Muscle of back (tissue), 11 donors: ENCODE measurements around the gene RNASE9. TPM values are rescaled to one million over a fixed set of nuclear protein-coding genes. Genes with fewer than 3 reads are reported as not detected.
"Not testable (repeated sequence)": the region's sequence is repeated elsewhere in the genome, so short reads cannot be mapped to it uniquely, and the experiment has no call there.

Experiments
- DNase-seq, 3 donors: peaks; one replicate each; pipeline versions ENCODE4 v3.0.0 to v3.0.0-alpha.2; 2013
- polyA plus RNA-seq, 10 donors: library from polyadenylated mRNA; unstranded; fragments of 120-200 nt; gene quantifications; one replicate each; pipeline ENCODE4 v1.2.1, GENCODE V29; 2013; ENCODE audit not compliant: insufficient read length in 10 of 10

RNASE9 gene
- polyA plus RNA-seq, 10 donors, result not detected

DNA sequence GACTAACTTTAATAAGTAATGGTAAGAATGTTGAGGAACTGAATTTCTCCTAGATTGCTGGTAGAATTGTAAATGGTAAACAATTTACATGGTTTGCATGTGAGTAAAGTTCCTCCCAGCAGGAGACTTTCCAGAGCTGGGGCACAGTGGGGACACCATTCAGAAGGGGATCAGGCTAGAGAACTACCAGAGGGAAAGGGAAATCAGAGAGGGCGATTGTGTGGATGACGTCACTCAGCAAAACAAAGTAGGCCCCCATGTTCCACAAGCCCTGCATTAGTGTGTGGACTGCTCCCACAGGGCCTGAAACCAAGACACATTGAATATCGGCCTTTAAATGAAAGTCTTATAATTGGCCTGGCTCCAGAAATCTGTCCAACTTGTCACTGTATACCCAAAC is 17.5 kb upstream of the RNASE9 start:
- DNase-seq, result no peak

DNA sequence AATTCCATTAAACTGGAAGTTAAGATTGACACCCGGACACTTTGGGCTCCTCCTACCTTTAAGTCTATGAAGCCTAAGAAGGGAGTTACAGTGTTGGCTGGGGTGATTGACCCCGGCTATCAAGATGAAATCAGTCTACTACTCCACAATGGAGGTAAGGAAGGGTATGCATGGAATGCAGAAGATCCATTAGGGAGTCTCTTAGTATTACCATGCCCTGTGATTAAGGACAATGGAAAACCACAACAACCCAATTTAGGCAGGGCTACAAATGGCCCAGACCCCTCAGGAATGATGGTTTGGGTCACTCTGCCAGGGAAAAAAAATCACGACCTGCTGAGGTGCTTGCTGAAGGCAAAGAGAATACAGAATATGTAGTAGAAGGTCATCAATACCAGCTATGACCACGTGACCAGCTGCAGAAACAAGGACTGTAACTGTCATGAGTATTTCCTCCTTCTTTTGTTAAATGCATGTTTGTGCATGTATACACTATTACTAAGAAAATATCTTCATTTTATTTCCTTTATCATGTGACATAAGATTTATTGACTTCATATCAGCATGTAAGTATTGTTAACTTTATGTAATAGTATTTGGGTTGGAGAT is 11.6 kb upstream of the RNASE9 start:
- not testable (repeated sequence) for DNase-seq

DNA sequence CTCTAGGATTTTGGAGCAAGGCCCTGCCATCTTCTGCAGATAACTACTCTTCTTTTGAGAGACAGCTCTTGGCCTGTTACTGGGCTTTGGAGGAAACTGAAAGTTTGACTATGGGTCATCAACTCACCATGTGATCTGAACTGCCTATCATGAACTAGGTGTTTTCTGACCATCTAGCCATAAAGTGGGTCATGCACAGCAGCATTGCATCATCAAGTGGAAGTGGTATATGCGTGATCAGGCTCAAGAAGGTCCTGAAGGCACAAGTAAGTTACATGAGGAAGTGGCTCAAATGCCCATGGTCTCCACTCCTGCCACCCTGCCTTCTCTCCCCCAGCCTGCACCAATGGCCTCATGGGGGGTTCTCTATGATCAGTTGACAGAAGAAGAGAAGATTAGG is 9.9 kb upstream of the RNASE9 start:
- DNase-seq, result not testable (repeated sequence)

DNA sequence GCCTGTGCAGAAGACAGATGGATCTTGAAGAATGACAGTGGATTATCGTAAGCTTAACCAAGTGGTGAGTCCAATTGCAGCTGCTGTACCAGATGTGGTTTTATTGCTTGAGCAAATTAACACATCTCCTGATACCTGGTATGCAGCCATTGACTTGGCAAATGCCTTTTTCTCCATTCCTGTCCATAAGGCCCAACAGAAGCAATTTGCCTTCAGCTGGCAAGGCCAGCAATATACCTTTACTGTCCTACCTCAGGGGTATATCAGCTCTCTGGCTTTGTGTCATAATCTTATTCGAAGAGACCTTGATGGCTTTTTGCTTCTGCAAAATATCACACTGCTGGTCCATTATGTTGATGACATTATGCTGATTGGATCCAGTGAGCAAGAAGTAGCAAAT is 9.0 kb upstream of the RNASE9 start:
- DNase-seq, result not testable (repeated sequence)

DNA sequence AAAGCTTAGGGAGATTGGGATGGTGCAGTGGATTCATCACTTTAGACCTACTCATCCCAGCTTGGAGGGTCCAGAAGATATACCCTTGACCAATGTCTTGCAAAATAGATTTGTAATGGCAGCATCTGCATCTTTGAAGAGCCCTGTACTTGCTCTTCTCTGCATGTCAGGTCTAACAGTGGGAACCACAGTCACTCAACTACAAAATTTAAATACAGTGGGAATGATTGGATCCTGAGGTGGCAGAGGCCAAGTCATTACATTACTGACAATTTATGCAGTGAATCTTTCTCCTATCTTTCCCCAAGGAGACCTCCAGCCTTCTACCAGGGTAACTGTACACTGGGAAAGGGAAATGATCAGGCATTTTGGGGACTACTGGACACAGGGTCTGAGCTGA is 8.2 kb upstream of the RNASE9 start:
- no peak for DNase-seq

DNA sequence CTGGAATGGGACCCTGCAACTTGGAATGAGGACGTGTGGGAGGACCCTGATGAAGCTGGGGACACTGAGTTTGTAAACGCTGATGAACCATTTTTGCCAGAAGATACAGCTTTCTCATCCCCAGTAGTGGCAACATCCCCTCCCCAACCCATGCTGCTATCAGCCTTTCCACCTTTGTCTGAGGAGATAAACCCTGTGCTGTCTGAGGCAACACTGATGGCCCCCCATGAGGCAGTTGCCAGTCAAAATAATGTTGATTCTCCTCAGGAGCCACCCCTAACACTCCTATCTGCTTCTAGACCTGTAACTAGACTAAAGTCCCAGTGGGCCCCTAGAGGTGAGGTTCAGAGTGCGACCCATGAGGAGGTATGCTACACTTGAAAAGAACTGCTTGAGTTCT is 7.5 kb upstream of the RNASE9 start:
- no peak for DNase-seq

DNA sequence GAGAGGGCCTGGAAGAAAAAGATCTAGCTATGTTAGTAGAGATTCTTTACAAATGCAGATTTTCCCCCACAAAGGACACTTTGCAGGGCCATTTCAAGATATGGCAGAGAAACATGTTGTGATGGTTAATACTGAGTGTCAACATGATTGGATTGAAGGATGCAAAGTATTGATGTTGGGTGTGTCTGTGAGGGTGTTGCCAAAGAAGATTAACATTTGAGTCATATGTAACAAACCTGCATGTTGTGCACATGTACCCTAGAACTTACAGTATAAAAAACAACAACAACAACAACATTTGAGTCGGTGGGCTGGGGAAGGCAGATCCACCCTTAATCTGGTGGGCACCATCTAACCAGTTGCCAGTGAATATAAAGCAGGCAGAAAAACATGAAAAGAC is 6.4 kb upstream of the RNASE9 start:
- DNase-seq, result not testable (repeated sequence)

DNA sequence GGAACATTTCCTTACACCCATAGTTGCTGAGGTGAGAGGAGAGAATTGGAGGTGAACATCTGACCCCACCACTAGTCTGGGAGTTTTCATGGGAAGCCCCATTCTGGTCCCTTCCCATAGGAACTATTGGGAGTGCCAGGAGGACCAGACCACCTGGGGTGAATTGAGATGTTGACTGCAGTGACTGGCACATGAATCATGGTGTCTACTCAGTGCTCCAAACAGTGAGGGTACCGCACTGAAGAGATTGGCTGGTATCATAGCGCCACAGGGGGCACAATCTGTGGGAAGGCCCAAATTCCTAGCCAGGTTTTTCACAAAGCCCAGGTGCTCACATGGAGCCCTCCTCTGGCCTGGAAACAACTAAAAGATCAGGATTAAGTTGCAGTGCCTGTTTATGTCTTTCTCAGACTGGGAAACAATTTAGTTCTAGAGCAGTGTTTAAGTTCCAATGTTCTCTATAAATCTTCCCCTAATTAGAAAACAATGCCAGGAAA is 3.7 kb upstream of the RNASE9 start:
- DNase-seq, result no peak

DNA sequence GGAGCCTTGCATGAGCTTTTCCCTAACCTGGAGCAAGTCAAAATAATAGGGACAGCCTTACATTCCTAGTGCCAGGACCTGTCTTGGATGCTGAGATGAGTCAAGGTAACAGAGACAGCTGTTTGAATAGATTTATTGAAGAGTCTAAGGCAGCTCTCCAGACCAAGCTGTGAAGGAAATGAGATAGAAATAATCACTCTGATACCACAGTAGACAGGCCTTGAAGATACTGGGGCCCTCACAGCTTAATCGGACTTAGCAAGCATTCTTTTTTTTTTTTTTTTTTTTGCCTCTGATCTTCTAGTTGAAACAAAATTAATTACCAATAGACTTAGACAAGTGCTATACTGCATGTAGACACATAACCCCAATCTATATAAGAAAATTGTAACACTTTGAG is 3.1 kb upstream of the RNASE9 start:
- no peak for DNase-seq

DNA sequence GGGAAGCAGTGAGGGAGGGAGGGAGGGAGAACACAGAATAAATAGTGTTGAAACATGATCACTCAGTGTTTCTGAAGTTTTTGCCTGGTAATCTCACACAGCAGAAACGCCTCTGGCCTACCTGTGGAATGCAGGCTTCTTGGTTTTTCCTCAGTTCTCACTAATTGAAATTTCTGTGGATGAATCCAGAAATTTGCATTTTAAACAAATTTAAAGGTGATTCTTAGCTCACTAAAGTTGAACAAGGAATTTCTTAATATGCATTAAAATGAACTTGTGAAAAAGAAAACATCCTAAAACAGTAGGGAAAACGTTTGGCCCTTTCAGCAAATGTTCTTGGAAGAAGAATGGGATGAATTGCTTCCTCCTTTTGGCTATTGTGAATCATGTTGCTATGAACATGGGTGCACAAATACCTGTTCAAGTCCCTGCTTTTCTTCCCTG is 1.4 kb downstream of the RNASE9 start:
- no peak for DNase-seq

DNA sequence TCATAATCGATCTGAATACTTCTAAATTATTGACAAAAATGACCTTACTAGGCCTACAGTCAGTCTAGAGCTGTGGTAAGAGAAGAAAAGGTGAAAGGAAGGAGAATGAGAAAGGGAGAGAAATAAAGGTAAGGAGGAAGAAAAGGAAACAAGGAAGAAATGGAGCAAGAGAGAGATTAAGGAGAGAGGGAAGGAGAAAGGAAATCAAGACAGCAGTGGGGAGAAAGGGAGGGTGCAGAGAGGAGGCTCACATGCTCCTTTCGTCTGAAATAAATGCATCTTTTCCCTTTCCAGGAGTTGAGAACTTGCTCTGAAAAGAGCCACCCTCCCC is 3.7 kb downstream of the RNASE9 start:
- DNase-seq, result no peak

DNA sequence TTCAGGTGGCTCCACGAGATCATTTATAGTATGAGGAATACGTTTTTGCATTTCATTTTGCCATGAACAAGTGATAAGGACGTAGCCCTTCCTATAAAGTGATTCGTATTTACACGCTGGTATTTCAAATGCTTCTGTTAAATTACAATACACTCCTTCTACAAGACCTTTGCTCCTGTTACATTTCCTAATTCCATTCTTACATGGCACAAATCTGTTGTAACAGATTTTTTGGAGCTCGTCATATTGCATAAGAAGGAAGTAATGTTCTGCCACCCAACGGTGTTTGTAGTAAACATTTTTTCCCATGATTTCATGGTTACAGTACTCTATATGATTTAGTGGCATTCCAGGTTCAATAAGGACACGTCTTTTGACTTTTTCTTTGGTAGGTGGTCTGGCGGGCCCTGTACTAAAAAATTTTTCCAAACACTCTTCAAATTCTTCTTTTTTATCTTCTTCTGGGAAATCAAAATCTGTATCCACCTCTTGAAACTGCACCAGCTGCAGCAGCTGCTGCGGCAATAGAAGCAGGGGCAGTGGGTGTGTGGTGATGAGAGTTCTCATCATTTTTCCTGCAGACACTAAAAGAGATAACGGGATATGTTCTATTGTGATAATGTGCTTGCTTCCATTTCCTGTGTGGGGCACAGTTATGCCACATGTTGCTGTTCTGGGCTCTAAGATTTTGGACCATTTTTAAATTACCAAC is 4.2 kb downstream of the RNASE9 start:
- no peak for DNase-seq

DNA sequence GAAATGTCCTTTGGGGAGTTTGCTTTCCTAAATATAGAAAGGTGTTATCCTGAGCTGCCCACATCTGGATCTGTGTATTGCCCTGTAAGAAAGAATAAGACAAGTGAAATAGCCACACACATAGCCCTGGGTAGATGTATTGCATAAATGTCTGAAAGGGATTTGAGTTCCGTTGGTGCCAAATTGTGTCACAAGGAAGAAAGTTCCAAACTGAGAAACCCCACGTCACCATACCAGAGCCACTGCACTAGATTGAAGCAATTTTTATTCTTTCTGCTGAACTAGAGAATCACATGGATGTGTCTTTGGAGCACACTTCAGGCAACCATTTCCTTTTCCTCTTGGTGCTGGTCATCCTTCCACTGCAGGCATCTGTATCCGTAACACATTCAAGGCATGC is 5.0 kb downstream of the RNASE9 start:
- DNase-seq, result no peak

DNA sequence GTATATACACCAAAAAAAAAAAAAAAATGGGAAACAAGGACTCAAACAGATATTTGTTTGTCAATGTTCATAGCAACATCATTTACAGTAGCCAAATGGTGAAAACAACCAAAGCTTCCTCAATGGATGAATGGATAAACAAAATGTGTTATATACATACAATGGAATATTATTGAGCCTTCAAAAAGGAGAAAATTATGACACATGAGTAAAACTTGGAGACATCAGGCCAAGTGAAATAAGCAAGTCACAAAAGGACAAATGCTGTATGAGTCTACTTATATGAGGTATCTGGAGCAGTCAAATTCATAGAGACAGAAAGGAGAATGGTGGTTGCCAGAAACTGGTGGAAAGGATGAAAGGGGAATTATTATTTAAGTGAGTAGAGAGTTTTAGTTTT is 7.8 kb downstream of the RNASE9 start:
- no peak for DNase-seq

DNA sequence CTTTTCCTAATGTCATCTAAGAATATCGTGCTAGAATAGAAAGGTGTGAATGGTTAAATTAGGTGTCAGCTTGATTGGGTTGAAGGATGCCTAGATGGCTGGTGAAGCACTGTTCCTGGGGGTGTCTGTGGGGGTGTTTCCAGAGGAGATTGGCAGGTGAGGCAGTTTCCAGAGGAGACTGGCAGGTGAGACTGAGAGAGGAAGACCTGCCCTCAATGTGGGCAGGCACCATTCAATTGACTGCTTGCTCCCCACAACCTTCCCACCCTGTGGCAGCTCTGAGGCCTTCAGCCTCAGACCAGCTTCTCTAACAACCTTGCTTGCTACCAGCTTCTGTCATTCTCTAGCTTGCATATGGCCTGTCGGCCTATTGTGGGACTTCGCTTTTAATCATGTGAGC is 9.2 kb downstream of the RNASE9 start:
- DNase-seq, result no peak

DNA sequence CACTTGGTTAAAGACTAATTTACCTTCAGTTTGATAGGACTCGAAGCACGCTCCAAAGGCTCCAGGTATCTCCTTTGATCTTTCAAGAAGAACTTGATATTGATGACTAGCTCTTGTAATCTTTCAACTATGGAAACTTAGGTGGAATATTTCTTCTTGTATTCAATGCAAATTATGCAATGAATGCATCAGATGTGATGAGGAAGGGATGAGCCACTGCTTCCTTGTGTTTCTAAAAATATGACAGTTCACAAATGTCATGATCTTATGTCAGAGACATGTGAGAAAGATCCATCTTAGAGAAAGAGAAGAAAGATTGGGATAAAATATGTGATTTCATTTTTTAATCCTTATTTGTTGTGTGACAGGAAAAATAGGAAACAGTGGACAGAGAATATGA is 9.9 kb downstream of the RNASE9 start:
- DNase-seq, result no peak

DNA sequence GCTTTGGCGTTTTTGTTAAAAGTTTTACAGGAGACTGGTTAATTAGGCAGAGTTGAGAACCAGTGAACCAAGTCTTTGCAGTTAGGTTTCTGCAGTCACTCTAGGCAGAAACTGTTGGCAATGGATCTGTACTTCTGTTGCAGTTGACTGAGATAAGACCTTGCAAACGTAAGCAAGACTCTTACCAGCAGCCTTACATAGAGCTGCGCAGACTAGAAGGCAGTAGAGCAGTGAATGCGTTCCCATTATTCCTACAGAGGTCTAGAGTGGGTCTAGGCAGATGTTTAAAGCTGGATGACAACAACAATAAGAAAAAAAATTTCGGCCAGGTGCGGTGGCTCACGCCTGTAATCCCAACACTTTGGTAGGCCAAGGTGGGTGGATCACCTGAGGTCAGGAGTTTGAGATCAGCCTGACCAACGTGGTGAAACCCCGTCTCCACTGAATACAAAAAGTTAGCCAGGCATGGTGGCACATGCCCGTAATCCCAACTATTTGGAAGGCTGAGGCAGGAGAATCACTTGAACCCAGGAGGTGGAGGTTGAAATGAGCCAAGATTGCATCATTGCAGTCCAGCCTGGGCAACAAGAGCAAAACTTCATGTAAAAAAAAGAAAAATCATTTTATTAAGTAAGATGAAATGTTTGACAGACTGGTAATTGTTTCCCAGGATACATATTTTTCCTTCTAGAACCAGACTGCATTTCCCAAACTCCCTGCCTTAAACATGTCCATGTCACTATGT is 12.3 kb downstream of the RNASE9 start:
- no peak for DNase-seq

DNA sequence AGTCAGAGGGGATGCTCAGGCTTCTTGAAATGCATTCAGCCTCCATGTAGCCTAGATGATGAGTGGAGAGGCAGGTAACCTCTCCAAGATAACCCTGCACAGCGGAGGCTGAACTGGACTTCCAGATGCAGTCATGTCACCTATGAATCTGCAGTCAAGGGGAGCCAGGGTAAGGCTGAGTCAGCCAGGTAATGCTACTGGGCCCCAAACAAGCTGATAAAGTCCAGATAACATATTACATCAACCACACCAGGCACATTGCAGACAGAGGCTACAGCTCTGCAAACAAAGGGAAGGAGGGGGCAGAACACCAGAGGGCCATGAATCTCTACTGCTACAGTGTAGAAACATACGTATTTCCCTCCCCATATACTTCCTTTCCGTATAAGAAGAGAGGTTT is 14.0 kb downstream of the RNASE9 start:
- no peak for DNase-seq

DNA sequence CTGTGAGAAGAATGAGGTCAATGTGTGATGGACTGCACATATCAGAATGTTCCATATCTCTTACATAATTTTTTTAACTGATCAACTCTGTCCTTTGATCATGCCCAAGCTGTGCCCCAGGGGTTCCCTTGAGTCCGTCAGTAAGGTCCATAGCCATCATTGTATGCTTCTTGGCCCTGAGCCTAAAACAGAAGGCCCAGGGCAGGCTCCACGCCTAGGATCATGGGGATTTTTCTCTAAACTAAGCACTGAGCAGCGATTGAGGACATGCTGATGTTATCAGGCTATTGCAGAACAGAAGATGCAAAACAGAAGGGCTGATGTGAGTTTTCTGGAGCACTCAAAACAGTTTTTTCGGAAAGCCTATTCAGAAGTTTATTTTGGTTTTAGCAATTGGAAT is 20.9 kb downstream of the RNASE9 start:
- DNase-seq, result no peak

DNA sequence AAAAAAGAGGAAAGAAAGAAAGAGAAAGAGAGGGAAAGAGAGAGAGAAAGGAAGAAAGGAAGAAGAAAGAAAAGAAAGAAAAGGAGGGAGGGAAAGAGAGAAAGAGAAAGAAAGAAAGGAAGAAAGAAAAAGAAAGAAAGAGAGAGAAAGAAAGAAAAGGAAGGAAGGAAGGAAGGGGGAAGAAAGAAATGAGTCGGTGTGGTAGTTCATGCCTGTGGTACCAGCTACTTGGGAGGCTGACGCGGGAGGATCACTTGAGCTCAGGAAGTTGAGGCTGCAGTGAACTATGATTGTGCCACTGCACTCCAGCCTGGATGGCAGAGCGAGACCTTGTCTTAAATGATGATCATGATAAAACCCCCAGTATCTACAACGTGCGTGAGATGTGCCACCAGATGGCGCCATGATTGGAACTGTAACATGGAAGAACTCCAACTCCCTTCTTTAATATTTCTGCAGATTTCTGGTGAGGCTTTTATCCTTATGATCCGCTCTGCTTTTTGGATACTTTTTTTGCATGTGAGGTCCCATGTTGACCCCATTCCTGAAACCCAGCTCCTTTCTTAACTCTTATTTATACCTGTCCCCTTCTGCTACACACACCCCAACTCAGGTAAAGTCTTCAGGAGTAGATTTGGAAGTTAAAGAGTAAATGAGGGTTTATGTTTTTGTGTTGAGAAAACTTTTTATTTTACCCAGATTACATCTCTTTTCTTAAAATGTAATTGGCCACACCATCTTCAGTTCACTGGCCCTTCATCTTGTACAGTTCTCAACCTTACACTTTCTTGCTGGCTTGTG is 29.9 kb downstream of the RNASE9 start:
- DNase-seq, result peak; percentile 57 to 73 (median 58)

DNA sequence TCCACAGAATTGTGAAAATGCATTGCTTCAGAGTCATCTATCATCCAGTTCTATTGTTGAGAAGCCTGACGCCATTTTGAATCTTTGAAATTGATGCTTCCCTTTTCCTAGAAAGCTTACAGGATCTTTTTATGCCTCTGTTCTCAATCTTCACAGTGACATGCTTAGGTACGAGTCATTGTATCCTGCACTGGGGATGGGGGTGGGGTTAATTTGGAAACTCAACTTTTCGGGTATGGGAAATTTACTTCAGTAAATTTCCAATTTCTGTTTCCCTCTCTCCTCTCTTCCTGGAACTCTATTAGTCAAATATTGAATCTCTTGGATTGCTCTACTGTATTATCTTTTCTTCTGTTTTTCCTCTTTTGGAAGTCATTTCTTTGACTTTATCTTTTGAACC is 31.0 kb downstream of the RNASE9 start:
- DNase-seq, result no peak

DNA sequence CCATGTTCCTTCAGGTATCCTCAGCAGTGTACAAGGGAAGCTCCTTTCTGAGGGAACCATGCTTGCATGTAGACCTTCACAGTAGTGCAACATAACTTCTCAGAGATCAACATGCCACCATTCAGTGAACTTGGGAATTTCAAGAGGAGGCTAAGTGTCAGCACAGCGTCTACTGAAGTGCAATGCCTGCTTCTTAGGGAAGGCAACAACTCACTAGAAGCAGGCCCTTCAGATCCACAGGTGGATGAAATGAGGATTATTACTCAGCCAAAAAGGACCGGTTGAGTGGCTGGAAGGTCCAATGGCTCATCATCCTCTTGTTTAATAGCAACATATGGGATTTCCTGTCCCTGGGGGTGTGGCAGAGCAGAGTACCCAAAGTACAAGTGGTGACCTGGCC is 36.8 kb downstream of the RNASE9 start:
- no peak for DNase-seq
